Panc1 (cell line): ENCODE results near the gene PYDC2. TPM values are rescaled to one million over a fixed set of nuclear protein-coding genes. Genes with fewer than 3 reads are reported as not detected.

ENCODE experiments used
- ATAC-seq: fragments of 200-7000 bp; cut with Tn5 transposase; 2 replicates; pipeline ENCODE4 v1.9.1; 2020; ENCODE audit warnings: mild to moderate bottlenecking, moderate library complexity
- BruUV-seq: library from RNA; stranded (reverse); fragments of 400-500 nt; replicated peaks from 2 replicates; lab custom pipeline; 2021; lab: Mats Ljungman, UMichigan
- CTCF ChIA-PET: fragments of 300-600 bp; sonication (Branson Sonifier 250); formaldehyde crosslinking; loops from one replicate; lab custom pipeline; 2022; ENCODE audit warnings: antibody characterized with exemption; lab: Charles Lee
- POLR2A ChIA-PET: fragments of 300-600 bp; sonication (Branson Sonifier 250); formaldehyde crosslinking; loops from one replicate; lab custom pipeline; 2022; ENCODE audit warnings: antibody characterized with exemption; lab: Charles Lee
- DNase-seq: peaks from one replicate; pipeline ENCODE4 v3.0.0-alpha.2; 2010; ENCODE audit warnings: low read depth, low spot score
- H3K27ac ChIP-seq: 2 replicates; pipeline ENCODE4 v1.5.1; 2011; ENCODE audit warnings: mild to moderate bottlenecking, low read length, inconsistent platforms
- H3K27me3 ChIP-seq: fragments of 200-500 bp; sonication (Bioruptor generic); 2 replicates; pipeline ENCODE4 v1.6.0; 2014; ENCODE audit warnings: low read length, inconsistent platforms; ENCODE audit not compliant: control insufficient read depth, insufficient read depth
- H3K36me3 ChIP-seq: fragments of 200-500 bp; sonication (Bioruptor generic); 2 replicates; pipeline ENCODE4 v1.5.1; 2014; ENCODE audit warnings: inconsistent platforms, mild to moderate bottlenecking, low read length, moderate library complexity; ENCODE audit not compliant: control insufficient read depth, insufficient read depth
- H3K4me1 ChIP-seq: 2 replicates; pipeline ENCODE4 v1.5.1; 2011; ENCODE audit warnings: inconsistent platforms, mild to moderate bottlenecking, low read length, moderate library complexity; ENCODE audit not compliant: control insufficient read depth, insufficient read depth
- H3K4me3 ChIP-seq, 2 experiments: 2 replicates each; pipeline ENCODE4 v1.5.1; 2011 to 2012; ENCODE audit warnings: low read depth in 2 of 2, low read length in 2 of 2, mild to moderate bottlenecking in 2 of 2, inconsistent platforms in 1 of 2, moderate library complexity in 1 of 2
- H3K9me3 ChIP-seq: fragments of 200-500 bp; sonication (Bioruptor generic); 2 replicates; pipeline ENCODE4 v1.5.1; 2014; ENCODE audit warnings: low read depth, mild to moderate bottlenecking, inconsistent platforms, low read length, moderate library complexity; ENCODE audit not compliant: control insufficient read depth, insufficient read depth
- POLR2AphosphoS5 ChIP-seq: IDR thresholded peaks from 2 replicates; pipeline ENCODE4 v1.6.1; 2012; ENCODE audit warnings: mild to moderate bottlenecking, low read depth, low read length, moderate library complexity
- REST ChIP-seq, 2 experiments: IDR thresholded peaks; 2 replicates each; pipeline ENCODE4 v1.6.1; 2011 to 2012; ENCODE audit warnings: low read depth in 2 of 2, control low read depth in 1 of 2, low read length in 1 of 2, mild to moderate bottlenecking in 1 of 2, moderate library complexity in 1 of 2; ENCODE audit not compliant: insufficient read depth in 1 of 2
- SIN3A ChIP-seq: IDR thresholded peaks from 2 replicates; pipeline ENCODE4 v1.6.1; 2012; ENCODE audit warnings: low read depth, mild to moderate bottlenecking, low read length, moderate library complexity, borderline replicate concordance; ENCODE audit not compliant: insufficient read depth
- TCF7L2 ChIP-seq: IDR thresholded peaks from 2 replicates; pipeline ENCODE4 v1.6.1; 2011; ENCODE audit warnings: mild to moderate bottlenecking, low read depth, low read length, inconsistent platforms
- in situ Hi-C: cut with HindIII; loops from 2 replicates; pipeline ENCODE4 v1.10.0; 2016; ENCODE audit warnings: low sequenced_read_pairs, low pct_unique_long_range_greater_than_20kb
- intact Hi-C: fragments of 100-400 bp; cut with micrococcal nuclease; formaldehyde crosslinking; loops from one replicate; pipeline ENCODE4 v1.10.0; 2022; ENCODE audit not compliant: unreplicated experiment
- total RNA-seq: library from RNA; stranded (reverse); gene quantifications from one replicate; pipeline ENCODE4 v1.2.1, GENCODE V29; 2021; ENCODE audit not compliant: unreplicated experiment
- TF ChIP-seq, protein P1 (sequence below): fragments of 450-650 bp; IDR thresholded peaks from 2 replicates; pipeline ENCODE4 v1.5.1; 2017; ENCODE audit warnings: mild to moderate bottlenecking

PYDC2 gene
- total RNA-seq, 1 experiment from 2014 or later: not detected

- DNase-seq (no peak), ATAC-seq (no peak)
- no peak overlapping the region for H3K27ac ChIP-seq
- BruUV-seq: no TSS peak
- TF ChIP-seq REST (IDR thresholded peaks at IDR 0.05; ENCODE audit: insufficient read depth in 1 of 2, low read depth in 2 of 2, low read length in 1 of 2) (no peak), SIN3A (no peak), POLR2AphosphoS5 (no peak), TCF7L2 (no peak)
- TF ChIP-seq, protein P1, sequence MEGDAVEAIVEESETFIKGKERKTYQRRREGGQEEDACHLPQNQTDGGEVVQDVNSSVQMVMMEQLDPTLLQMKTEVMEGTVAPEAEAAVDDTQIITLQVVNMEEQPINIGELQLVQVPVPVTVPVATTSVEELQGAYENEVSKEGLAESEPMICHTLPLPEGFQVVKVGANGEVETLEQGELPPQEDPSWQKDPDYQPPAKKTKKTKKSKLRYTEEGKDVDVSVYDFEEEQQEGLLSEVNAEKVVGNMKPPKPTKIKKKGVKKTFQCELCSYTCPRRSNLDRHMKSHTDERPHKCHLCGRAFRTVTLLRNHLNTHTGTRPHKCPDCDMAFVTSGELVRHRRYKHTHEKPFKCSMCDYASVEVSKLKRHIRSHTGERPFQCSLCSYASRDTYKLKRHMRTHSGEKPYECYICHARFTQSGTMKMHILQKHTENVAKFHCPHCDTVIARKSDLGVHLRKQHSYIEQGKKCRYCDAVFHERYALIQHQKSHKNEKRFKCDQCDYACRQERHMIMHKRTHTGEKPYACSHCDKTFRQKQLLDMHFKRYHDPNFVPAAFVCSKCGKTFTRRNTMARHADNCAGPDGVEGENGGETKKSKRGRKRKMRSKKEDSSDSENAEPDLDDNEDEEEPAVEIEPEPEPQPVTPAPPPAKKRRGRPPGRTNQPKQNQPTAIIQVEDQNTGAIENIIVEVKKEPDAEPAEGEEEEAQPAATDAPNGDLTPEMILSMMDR: no peak
- ChIA-PET CTCF (no interaction called here), POLR2A (no interaction called here)
- no peaks in the 10 kb centered on the region for H3K36me3 ChIP-seq
- in situ Hi-C loops: no loop called here
- intact Hi-C loops: loop anchor here (10.0 kb wide), 1 partner anchor 769 kb away; no protein-coding TSS in a partner anchor
- no peaks in the 10 kb centered on the region for H3K9me3 ChIP-seq
- no peaks in the 10 kb centered on the region for H3K27me3 ChIP-seq
- H3K4me1 ChIP-seq: no peaks in the 10 kb centered on the region
- H3K4me3 ChIP-seq: no peak overlapping the region
Measured at GRCh38 chr3:191415566-191415965, 45.4 kb upstream of the PYDC2 start.

- H3K9me3 ChIP-seq: no peaks in the 10 kb centered on the region
- no peak overlapping the region; the same call in 1 of the 2 replicates for H3K27ac ChIP-seq
- ChIA-PET POLR2A (no interaction called here), CTCF (no interaction called here)
- in situ Hi-C loops: no loop called here
- no peaks in the 10 kb centered on the region for H3K4me1 ChIP-seq
- no peak for TF ChIP-seq SIN3A
- TF ChIP-seq, protein P1: no peak
- no peak for TF ChIP-seq POLR2AphosphoS5
- BruUV-seq: no TSS peak
- DNase-seq (no peak), ATAC-seq (no peak)
- no peaks in the 10 kb centered on the region for H3K36me3 ChIP-seq
- H3K4me3 ChIP-seq: no peak overlapping the region
- H3K27me3 ChIP-seq: no peaks in the 10 kb centered on the region
- intact Hi-C loops: loop anchor here (1.0 to 10.0 kb wide), 2 partner anchors 767 to 1027 kb away; no protein-coding TSS in a partner anchor
Measured at GRCh38 chr3:191417457-191417729, 43.6 kb upstream of the PYDC2 start.
